Lower leg skin (tissue), 4 donors: ENCODE measurements around the gene TRAF3. TPM values are rescaled to one million over a fixed set of nuclear protein-coding genes. Genes with fewer than 3 reads are reported as not detected.
A peak's percentile ranks its signal among the peaks of the same experiment; 100 is the strongest.

Source experiments
- DNase-seq, 2 donors: peaks; one replicate each; pipeline ENCODE4 v3.0.0-alpha.2; 2019; ENCODE audit warnings: low spot score in 2 of 2
- H3K4me3 ChIP-seq: fragments of 200-600 bp; sonication (generic); 2 replicates; pipeline ENCODE4 v1.5.1; 2017; ENCODE audit warnings: mild to moderate bottlenecking, low read depth; ENCODE audit not compliant: poor library complexity, severe bottlenecking
- CTCF ChIP-seq, 3 donors: fragments of 450-650 bp; IDR thresholded peaks; one replicate each; pipeline ENCODE4 v1.5.1; 2016; ENCODE audit warnings: antibody characterized with exemption in 3 of 3, mild to moderate bottlenecking in 3 of 3, moderate library complexity in 2 of 3
- POLR2A ChIP-seq, 2 donors: fragments of 450-650 bp; IDR thresholded peaks; one replicate each; pipeline ENCODE4 v1.6.1; 2016 to 2017; ENCODE audit warnings: antibody characterized with exemption in 2 of 2, mild to moderate bottlenecking in 1 of 2, moderate library complexity in 1 of 2
- WGBS, 2 donors: methylation state at CpG; one replicate each; pipeline ENCODE4 v1.1.5; 2018; 5-methylcytosine and 5-hydroxymethylcytosine counted together
- intact Hi-C: fragments of 100-400 bp; cut with DNase I; formaldehyde crosslinking; loops from one replicate; pipeline ENCODE4 v1.15.0; 2023; ENCODE audit warnings: low total_unique reads
- total RNA-seq, 4 donors: library from RNA; depleted of rRNA; stranded (reverse); fragments of >200 nt; gene quantifications; one replicate each; pipeline ENCODE4 v1.1.0, GENCODE V29; 2016

The TRAF3 gene
- total RNA-seq, 4 donors from 2014 or later: 3.0 to 14.4 (median 12.1) TPM

GRCh38 chr14:102937331-102938175 lies 160.3 kb downstream of the TRAF3 start:
- DNase-seq: no peak

DNA sequence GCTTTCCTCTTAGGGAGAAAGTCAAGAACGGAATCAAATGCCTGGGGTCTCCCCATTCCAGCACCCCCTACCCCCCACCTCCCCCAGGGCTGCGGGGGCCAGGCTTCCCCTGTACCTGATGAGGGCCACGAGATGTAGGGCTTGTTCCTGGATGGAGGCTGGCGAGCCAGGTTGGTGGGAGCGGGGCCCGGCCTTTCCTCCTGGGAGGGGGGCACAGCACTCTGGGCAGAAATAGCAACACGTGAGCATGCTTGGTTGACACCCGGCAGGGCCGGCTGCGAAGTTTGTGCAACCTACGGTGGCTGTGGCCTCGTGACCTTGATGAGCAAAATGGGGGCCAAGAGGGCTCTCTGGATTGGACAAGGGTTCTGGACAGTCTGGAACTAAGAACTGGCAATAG lies 160.9 kb downstream of the TRAF3 start:
- TF ChIP-seq POLR2A (IDR thresholded peaks at IDR 0.05): no peak
- TF ChIP-seq CTCF (IDR thresholded peaks at IDR 0.05): no peak
- 94 to 96% methylated on average over 12 of the region's 12 CpGs for WGBS, 2 donors
- H3K4me3 ChIP-seq: no peak overlapping the region
- no peak for DNase-seq
- intact Hi-C loops: no loop called here

More at GRCh38 chr14:102937331-102938175, 160.3 kb downstream of the TRAF3 start:
- TF ChIP-seq POLR2A (IDR thresholded peaks at IDR 0.05) (no peak), CTCF (IDR thresholded peaks at IDR 0.05) (no peak)
- WGBS, 2 donors: 92 to 95% methylated on average over 22 of the region's 22 CpGs
- intact Hi-C loops: no loop called here
- no peak overlapping the region for H3K4me3 ChIP-seq

- no peak for DNase-seq
- TF ChIP-seq POLR2A (IDR thresholded peaks at IDR 0.05) (no peak), CTCF (IDR thresholded peaks at IDR 0.05) (no peak)
- H3K4me3 ChIP-seq: no peak overlapping the region
- 96 to 98% methylated on average over 18 of the region's 18 CpGs for WGBS, 2 donors
- intact Hi-C loops: no loop called here
Observed at GRCh38 chr14:102939329-102939728, 162.1 kb downstream of the TRAF3 start.

DNA sequence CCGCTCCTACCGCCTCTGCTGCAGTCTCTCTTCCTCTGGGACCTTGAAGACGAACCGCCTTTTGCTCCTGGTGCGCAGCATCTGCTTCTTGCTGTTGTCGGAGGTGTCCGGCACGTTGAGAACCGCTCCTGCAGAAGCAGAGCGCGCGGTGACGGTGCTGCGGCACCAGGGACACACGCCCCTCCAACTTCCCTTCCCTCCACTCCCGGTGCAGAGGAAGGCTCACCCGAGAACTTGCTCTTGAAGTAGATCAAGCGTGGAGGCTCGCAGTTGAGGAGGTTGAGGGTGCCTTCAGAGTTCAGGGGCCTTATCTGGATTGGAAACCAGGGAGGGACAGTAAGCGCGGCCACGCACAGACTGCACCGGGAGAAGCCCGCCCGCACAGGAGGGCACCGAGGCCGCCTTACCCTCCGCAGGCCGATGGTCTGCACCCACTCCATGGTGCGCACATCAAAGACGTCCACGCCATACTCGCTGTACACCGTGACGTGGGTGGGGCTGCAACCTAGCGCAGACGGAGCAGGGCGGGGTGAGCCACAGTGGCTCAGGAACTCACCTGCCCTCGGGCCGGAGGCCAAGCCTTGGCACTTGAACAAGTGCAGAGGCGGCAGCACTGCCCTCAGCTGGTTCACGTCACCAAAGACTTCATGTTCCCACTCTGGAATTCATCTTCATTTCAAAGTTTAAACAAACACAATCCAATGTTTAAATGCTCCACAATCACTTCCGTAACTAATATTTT lies 162.7 kb downstream of the TRAF3 start:
- DNase-seq: peak in 1 of 2 donors; percentile 32
- WGBS, 2 donors: 82 to 85% methylated on average over 43 of the region's 43 CpGs
- no peak for TF ChIP-seq POLR2A (IDR thresholded peaks at IDR 0.05)
- no peak for TF ChIP-seq CTCF (IDR thresholded peaks at IDR 0.05)
- intact Hi-C loops: no loop called here
- no peak overlapping the region for H3K4me3 ChIP-seq

DNA sequence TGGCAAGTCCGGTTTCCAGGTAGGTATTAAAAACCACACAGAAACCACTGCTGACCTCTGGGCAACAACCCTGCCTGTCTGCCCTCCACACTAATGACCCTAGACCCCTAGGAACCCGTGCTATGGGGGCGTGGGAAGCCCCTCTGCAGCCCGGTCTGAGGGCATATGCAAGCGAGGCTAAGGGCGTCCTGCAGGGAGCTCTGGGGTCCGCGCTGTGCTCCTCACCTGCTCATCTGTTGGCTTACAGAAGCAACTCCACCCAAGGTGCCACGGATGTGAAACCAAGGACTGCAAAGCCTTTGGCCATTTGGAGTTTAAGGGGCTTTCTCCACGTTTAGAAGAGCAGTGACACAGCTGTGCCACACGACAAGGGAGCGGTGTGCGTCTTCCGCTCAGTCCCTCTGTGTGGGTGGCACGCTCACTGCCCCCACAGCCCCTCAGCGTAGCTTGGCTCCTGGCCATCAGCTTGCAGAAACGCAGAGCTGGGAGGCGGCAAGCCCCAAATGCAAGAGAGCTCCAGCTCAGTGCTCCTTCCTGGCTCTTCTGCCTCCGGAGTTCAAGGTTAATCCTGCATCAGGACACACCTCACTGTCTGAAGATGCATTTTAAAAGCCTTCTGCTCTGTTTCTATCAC lies 163.6 kb downstream of the TRAF3 start:
- H3K4me3 ChIP-seq: no peak overlapping the region
- WGBS, 2 donors: 81 to 86% methylated on average over 17 to 19 of the region's 19 CpGs
- TF ChIP-seq CTCF (IDR thresholded peaks at IDR 0.05) (no peak), POLR2A (IDR thresholded peaks at IDR 0.05) (no peak)
- DNase-seq: no peak
- intact Hi-C loops: no loop called here
